Effector memory CD4-positive, alpha-beta T cell (primary cell): Measurements from ENCODE around the gene TIMM44.

Experiments
- DNase-seq, 3 donors: peaks; one replicate each; pipeline ENCODE4 v3.0.0-alpha.2; 2020
- H3K27ac ChIP-seq: 2 replicates; pipeline ENCODE4 v1.7.0; 2013; ENCODE audit warnings: mild to moderate bottlenecking, low read length, moderate library complexity; ENCODE audit not compliant: insufficient read depth, poor library complexity, severe bottlenecking
- H3K27me3 ChIP-seq: replicated peaks from 2 replicates; pipeline ENCODE4 v1.7.0; 2013; ENCODE audit warnings: mild to moderate bottlenecking, low read length; ENCODE audit not compliant: insufficient read depth, control insufficient read depth, poor library complexity, severe bottlenecking
- H3K36me3 ChIP-seq: 2 replicates; pipeline ENCODE4 v1.7.0; 2013; ENCODE audit warnings: mild to moderate bottlenecking, low read length, moderate library complexity; ENCODE audit not compliant: control insufficient read depth, insufficient read depth
- H3K4me1 ChIP-seq: 2 replicates; pipeline ENCODE4 v1.7.0; 2013; ENCODE audit warnings: low read length, mild to moderate bottlenecking; ENCODE audit not compliant: control insufficient read depth, insufficient read depth, poor library complexity, severe bottlenecking
- H3K4me3 ChIP-seq: 2 replicates; pipeline ENCODE4 v1.7.0; 2013; ENCODE audit warnings: low read length, low read depth, mild to moderate bottlenecking; ENCODE audit not compliant: insufficient read depth, poor library complexity, severe bottlenecking
- H3K9me3 ChIP-seq: 2 replicates; pipeline ENCODE4 v1.7.0; 2013; ENCODE audit warnings: mild to moderate bottlenecking, low read length, moderate library complexity; ENCODE audit not compliant: control insufficient read depth

The TIMM44 gene

GRCh38 chr19:7914598-7915045 is 28.8 kb downstream of the TIMM44 start, which contains the start of gene TGFBR3L:
Gene TGFBR3L (plus strand): TSS chr19:7914830.
- Histone ChIP-seq H3K4me3 (no peak within 1 kb of the TSS), H3K9me3 (no peaks in the 10 kb centered on the region), H3K36me3 (peaks cover 34% of the 10 kb centered on the region), H3K27me3 (peaks cover 31% of the 10 kb centered on the region), H3K27ac (no peak within 1 kb of the TSS), H3K4me1 (peaks cover 26% of the 10 kb centered on the region)
- DNase-seq = no peak

GRCh38 chr19:7914099-7914498 is 29.4 kb downstream of the TIMM44 start:
- H3K4me3 ChIP-seq = no peak overlapping the region
- H3K27me3 ChIP-seq = peaks cover 29% of the 10 kb centered on the region
- H3K27ac ChIP-seq = no peak overlapping the region
- no peaks in the 10 kb centered on the region for H3K9me3 ChIP-seq
- DNase-seq = no peak
- H3K4me1 ChIP-seq = peaks cover 25% of the 10 kb centered on the region
- peaks cover 39% of the 10 kb centered on the region for H3K36me3 ChIP-seq

- peaks cover 43% of the 10 kb centered on the region for H3K36me3 ChIP-seq
Observed at GRCh38 chr19:7913652-7914051, 29.8 kb downstream of the TIMM44 start.

GRCh38 chr19:7912697-7913564 is 30.5 kb downstream of the TIMM44 start:
- no peak for DNase-seq
- H3K4me1 ChIP-seq = peaks cover 24% of the 10 kb centered on the region
- H3K27me3 ChIP-seq = peaks cover 20% of the 10 kb centered on the region
- H3K36me3 ChIP-seq = peaks cover 43% of the 10 kb centered on the region
- no peaks in the 10 kb centered on the region for H3K9me3 ChIP-seq
- no peak overlapping the region for H3K4me3 ChIP-seq
- H3K27ac ChIP-seq = no peak overlapping the region

More at GRCh38 chr19:7913652-7914051, 29.8 kb downstream of the TIMM44 start:
- no peaks in the 10 kb centered on the region for H3K9me3 ChIP-seq
- no peak overlapping the region for H3K27ac ChIP-seq
- H3K4me3 ChIP-seq = no peak overlapping the region
- no peak for DNase-seq
- peaks cover 25% of the 10 kb centered on the region for H3K27me3 ChIP-seq
- peaks cover 25% of the 10 kb centered on the region for H3K4me1 ChIP-seq

- Histone ChIP-seq H3K27ac (no peak overlapping the region), H3K4me3 (no peak overlapping the region), H3K27me3 (peaks cover 15% of the 10 kb centered on the region), H3K9me3 (no peaks in the 10 kb centered on the region), H3K4me1 (peaks cover 17% of the 10 kb centered on the region), H3K36me3 (peaks cover 43% of the 10 kb centered on the region)
- no peak for DNase-seq
Observed at GRCh38 chr19:7912144-7912696, 31.2 kb downstream of the TIMM44 start.

GRCh38 chr19:7911508-7912143 is 31.8 kb downstream of the TIMM44 start:
- peaks cover 10% of the 10 kb centered on the region for H3K27me3 ChIP-seq
- DNase-seq = no peak
- peaks cover 43% of the 10 kb centered on the region for H3K36me3 ChIP-seq
- peaks cover 12% of the 10 kb centered on the region for H3K4me1 ChIP-seq
- no peaks in the 10 kb centered on the region for H3K9me3 ChIP-seq
- H3K4me3 ChIP-seq = no peak overlapping the region
- H3K27ac ChIP-seq = no peak overlapping the region

GRCh38 chr19:7910321-7911161 is 32.9 kb downstream of the TIMM44 start:
- Histone ChIP-seq H3K9me3 (no peaks in the 10 kb centered on the region), H3K36me3 (peaks cover 52% of the 10 kb centered on the region), H3K27ac (no peak overlapping the region)

GRCh38 chr19:7909471-7910067 is 33.9 kb downstream of the TIMM44 start:
- no peak overlapping the region for H3K4me3 ChIP-seq
- H3K27me3 ChIP-seq = no peaks in the 10 kb centered on the region
- H3K9me3 ChIP-seq = no peaks in the 10 kb centered on the region
- H3K27ac ChIP-seq = no peak overlapping the region
- no peak for DNase-seq
- H3K36me3 ChIP-seq = peaks cover 53% of the 10 kb centered on the region
- H3K4me1 ChIP-seq = peaks cover 9% of the 10 kb centered on the region

More at GRCh38 chr19:7910321-7911161, 32.9 kb downstream of the TIMM44 start:
- H3K4me3 ChIP-seq = no peak overlapping the region
- peaks cover under 1% of the 10 kb centered on the region for H3K27me3 ChIP-seq
- peaks cover 2% of the 10 kb centered on the region for H3K4me1 ChIP-seq
- DNase-seq = no peak

- H3K27ac ChIP-seq = no peak overlapping the region
- H3K9me3 ChIP-seq = no peaks in the 10 kb centered on the region
- no peak overlapping the region for H3K4me3 ChIP-seq
- no peaks in the 10 kb centered on the region for H3K27me3 ChIP-seq
- peaks cover 53% of the 10 kb centered on the region for H3K36me3 ChIP-seq
- no peak for DNase-seq
- peaks cover 13% of the 10 kb centered on the region for H3K4me1 ChIP-seq
Observed at GRCh38 chr19:7908742-7909461, 34.6 kb downstream of the TIMM44 start.
